Stimulated activated CD4-positive, alpha-beta T cell treated with anti-CD3 and anti-CD28 coated beads, Interleukin-4, amount 100 ng/mL, for 24 hours (primary cell): ENCODE data around the gene GFY.
A peak's percentile ranks its signal among the peaks of the same experiment; 100 is the strongest.

Experiments used
- DNase-seq: peaks from one replicate; pipeline ENCODE4 v3.0.0-alpha.2; 2020

The GFY gene

GRCh38 chr19:49425178-49425577, at the start of gene GFY:
GFY (plus strand) TSS chr19:49425388; CDS start chr19:49426431, 1,043 bp downstream.
- no peak for DNase-seq

- no peak for DNase-seq
Measured at GRCh38 chr19:49378512-49378911, 46.7 kb upstream of the GFY start.

- DNase-seq = no peak
Measured at GRCh38 chr19:49380391-49380790, 44.8 kb upstream of the GFY start.

GRCh38 chr19:49382639-49383038, 42.5 kb upstream of the GFY start:
- no peak for DNase-seq

GRCh38 chr19:49383599-49383998, 41.6 kb upstream of the GFY start:
- DNase-seq = no peak

- peak; percentile 79 for DNase-seq
Measured at GRCh38 chr19:49387936-49388372, 37.2 kb upstream of the GFY start, which contains the start of gene KASH5. KASH5 (plus strand) TSS chr19:49388249; CDS start chr19:49390884, 2,635 bp downstream.

- no peak for DNase-seq
Measured at GRCh38 chr19:49389406-49389805, 35.8 kb upstream of the GFY start.

- DNase-seq = no peak
Measured at GRCh38 chr19:49390131-49390928, 34.9 kb upstream of the GFY start.

- DNase-seq = no peak
Measured at GRCh38 chr19:49390929-49391359, 34.2 kb upstream of the GFY start.

- DNase-seq = peak; percentile 82
Measured at GRCh38 chr19:49391581-49392399, 33.4 kb upstream of the GFY start.

GRCh38 chr19:49393881-49394280, 31.3 kb upstream of the GFY start:
- DNase-seq = no peak

- no peak for DNase-seq
Measured at GRCh38 chr19:49395581-49396407, 29.4 kb upstream of the GFY start.

- DNase-seq = no peak
Measured at GRCh38 chr19:49396738-49397505, 28.3 kb upstream of the GFY start.

GRCh38 chr19:49398001-49398615, 27.1 kb upstream of the GFY start:
- DNase-seq = no peak

- DNase-seq = no peak
Measured at GRCh38 chr19:49398931-49399330, 26.3 kb upstream of the GFY start.

- DNase-seq = no peak
Measured at GRCh38 chr19:49400029-49400428, 25.2 kb upstream of the GFY start.

- no peak for DNase-seq
Measured at GRCh38 chr19:49403404-49404187, 21.6 kb upstream of the GFY start.

GRCh38 chr19:49407079-49407478, 18.1 kb upstream of the GFY start:
- no peak for DNase-seq

- no peak for DNase-seq
Measured at GRCh38 chr19:49407482-49408015, 17.6 kb upstream of the GFY start.

GRCh38 chr19:49408816-49409440, 16.3 kb upstream of the GFY start:
- DNase-seq = no peak
